NCI-H524 treated with DMSO at 0.1 percent for 48 hours (cell line): ENCODE data around the gene SUGP1.
"Not testable (repeated sequence)": the region's sequence is repeated elsewhere in the genome, so short reads cannot be mapped to it uniquely, and the experiment has no call there.

Experiments
- DNase-seq: peaks from one replicate; lab custom pipeline; 2025; lab: John Stamatoyannopoulos, UW

Gene SUGP1

GRCh38 chr19:19320361-19321140 is at the start of gene SUGP1, which contains the start of gene MAU2:
Gene SUGP1 (minus strand): TSS chr19:19320509. CDS start chr19:19320496, 13 bp downstream.
Gene MAU2 (plus strand): TSS chr19:19320829. CDS start chr19:19320860, 31 bp downstream.
- DNase-seq: peak; percentile 95

- no peak for DNase-seq
Observed at GRCh38 chr19:19368087-19368486, 47.8 kb upstream of the SUGP1 start.

GRCh38 chr19:19366434-19367396 is 46.4 kb upstream of the SUGP1 start:
- peak; percentile 20 for DNase-seq

- no peak for DNase-seq
Observed at GRCh38 chr19:19362075-19362474, 41.8 kb upstream of the SUGP1 start.

- peak; percentile 67 for DNase-seq
Observed at GRCh38 chr19:19361075-19361594, 40.8 kb upstream of the SUGP1 start.

- DNase-seq: no peak
Observed at GRCh38 chr19:19356901-19357566, 36.7 kb upstream of the SUGP1 start.

GRCh38 chr19:19356500-19356899 is 36.2 kb upstream of the SUGP1 start:
- DNase-seq: no peak

GRCh38 chr19:19355606-19356139 is 35.4 kb upstream of the SUGP1 start:
- DNase-seq: no peak

GRCh38 chr19:19354932-19355331 is 34.6 kb upstream of the SUGP1 start:
- no peak for DNase-seq

GRCh38 chr19:19354007-19354406 is 33.7 kb upstream of the SUGP1 start:
- no peak for DNase-seq

GRCh38 chr19:19352823-19353222 is 32.5 kb upstream of the SUGP1 start:
- no peak for DNase-seq

- DNase-seq: not testable (repeated sequence)
Observed at GRCh38 chr19:19350756-19351155, 30.4 kb upstream of the SUGP1 start.

GRCh38 chr19:19349365-19349764 is 29.1 kb upstream of the SUGP1 start:
- DNase-seq: no peak

GRCh38 chr19:19348266-19348665 is 28.0 kb upstream of the SUGP1 start:
- no peak for DNase-seq

- DNase-seq: no peak
Observed at GRCh38 chr19:19347401-19348110, 27.2 kb upstream of the SUGP1 start.

- no peak for DNase-seq
Observed at GRCh38 chr19:19345970-19346369, 25.7 kb upstream of the SUGP1 start.

GRCh38 chr19:19345232-19345631 is 24.9 kb upstream of the SUGP1 start:
- DNase-seq: no peak

- DNase-seq: no peak
Observed at GRCh38 chr19:19343762-19344161, 23.5 kb upstream of the SUGP1 start.

- DNase-seq: no peak
Observed at GRCh38 chr19:19343016-19343362, 22.7 kb upstream of the SUGP1 start.

GRCh38 chr19:19342086-19343015 is 22.0 kb upstream of the SUGP1 start:
- DNase-seq: peak; percentile 20
